Osteocyte (in vitro differentiated cells): Measurements from ENCODE around the gene TP53BP2. TPM values are rescaled to one million over a fixed set of nuclear protein-coding genes. Genes with fewer than 3 reads are reported as not detected.

Source experiments
- DNase-seq: peaks from one replicate; pipeline ENCODE4 v3.0.0; 2021; ENCODE audit warnings: mixed read lengths; ENCODE audit not compliant: unreplicated experiment; ENCODE audit errors: extremely low spot score
- H3K27ac Mint-ChIP-seq: one replicate; pipeline ENCODE4 v1.8.0; 2021; ENCODE audit warnings: mild to moderate bottlenecking, mixed read lengths; ENCODE audit not compliant: unreplicated experiment
- H3K27me3 Mint-ChIP-seq: one replicate; pipeline ENCODE4 v1.8.0; 2021; ENCODE audit warnings: mixed read lengths; ENCODE audit not compliant: unreplicated experiment
- H3K36me3 Mint-ChIP-seq: one replicate; pipeline ENCODE4 v1.8.0; 2021; ENCODE audit warnings: mixed read lengths; ENCODE audit not compliant: unreplicated experiment
- H3K4me1 Mint-ChIP-seq: one replicate; pipeline ENCODE4 v1.8.0; 2021; ENCODE audit warnings: mixed read lengths; ENCODE audit not compliant: unreplicated experiment
- H3K4me3 Mint-ChIP-seq: one replicate; pipeline ENCODE4 v1.8.0; 2021; ENCODE audit warnings: mild to moderate bottlenecking, moderate library complexity, mixed read lengths; ENCODE audit not compliant: unreplicated experiment
- H3K9me3 Mint-ChIP-seq: one replicate; pipeline ENCODE4 v1.8.0; 2021; ENCODE audit warnings: mixed read lengths; ENCODE audit not compliant: unreplicated experiment
- total RNA-seq: library from RNA; stranded (reverse); gene quantifications from 2 replicates; pipeline ENCODE4 v1.2.1, GENCODE V29; 2021
- TF ChIP-seq, protein P1 (sequence below): fragments of 200-600 bp; sonication (generic); IDR thresholded peaks from 2 replicates; pipeline ENCODE4 v1.5.0; 2021; ENCODE audit warnings: antibody characterized with exemption, mild to moderate bottlenecking, moderate library complexity

Gene TP53BP2
- total RNA-seq, 1 donor from 2014 or later = 58.7 TPM

DNA sequence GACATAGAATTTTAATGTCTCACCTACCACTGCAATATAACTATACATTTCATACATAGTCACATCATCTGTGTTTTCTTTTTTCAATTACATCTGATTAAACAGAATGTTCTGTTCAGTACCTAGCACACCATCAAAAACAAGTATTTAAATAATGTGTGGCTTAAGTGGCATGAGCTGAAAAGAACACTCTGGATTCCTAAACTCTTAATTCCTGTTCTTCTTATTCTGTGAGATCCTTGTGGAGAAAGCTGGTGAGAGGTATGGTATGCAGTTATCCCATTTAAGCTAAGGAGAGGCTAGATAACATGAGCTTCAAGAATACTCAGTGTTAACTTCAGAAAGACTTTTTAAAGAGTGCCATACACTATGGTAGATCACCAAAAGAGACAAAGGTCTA lies 5.5 kb downstream of the TP53BP2 start:
- Mint-ChIP-seq H3K9me3 (no peaks in the 10 kb centered on the region), H3K36me3 (no peaks in the 10 kb centered on the region), H3K27ac (peak overlapping the region; percentile 15), H3K27me3 (no peaks in the 10 kb centered on the region), H3K4me3 (no peak overlapping the region), H3K4me1 (peaks cover 53% of the 10 kb centered on the region)
- no peak for DNase-seq
- TF ChIP-seq, protein P1, sequence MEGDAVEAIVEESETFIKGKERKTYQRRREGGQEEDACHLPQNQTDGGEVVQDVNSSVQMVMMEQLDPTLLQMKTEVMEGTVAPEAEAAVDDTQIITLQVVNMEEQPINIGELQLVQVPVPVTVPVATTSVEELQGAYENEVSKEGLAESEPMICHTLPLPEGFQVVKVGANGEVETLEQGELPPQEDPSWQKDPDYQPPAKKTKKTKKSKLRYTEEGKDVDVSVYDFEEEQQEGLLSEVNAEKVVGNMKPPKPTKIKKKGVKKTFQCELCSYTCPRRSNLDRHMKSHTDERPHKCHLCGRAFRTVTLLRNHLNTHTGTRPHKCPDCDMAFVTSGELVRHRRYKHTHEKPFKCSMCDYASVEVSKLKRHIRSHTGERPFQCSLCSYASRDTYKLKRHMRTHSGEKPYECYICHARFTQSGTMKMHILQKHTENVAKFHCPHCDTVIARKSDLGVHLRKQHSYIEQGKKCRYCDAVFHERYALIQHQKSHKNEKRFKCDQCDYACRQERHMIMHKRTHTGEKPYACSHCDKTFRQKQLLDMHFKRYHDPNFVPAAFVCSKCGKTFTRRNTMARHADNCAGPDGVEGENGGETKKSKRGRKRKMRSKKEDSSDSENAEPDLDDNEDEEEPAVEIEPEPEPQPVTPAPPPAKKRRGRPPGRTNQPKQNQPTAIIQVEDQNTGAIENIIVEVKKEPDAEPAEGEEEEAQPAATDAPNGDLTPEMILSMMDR = no peak

DNA sequence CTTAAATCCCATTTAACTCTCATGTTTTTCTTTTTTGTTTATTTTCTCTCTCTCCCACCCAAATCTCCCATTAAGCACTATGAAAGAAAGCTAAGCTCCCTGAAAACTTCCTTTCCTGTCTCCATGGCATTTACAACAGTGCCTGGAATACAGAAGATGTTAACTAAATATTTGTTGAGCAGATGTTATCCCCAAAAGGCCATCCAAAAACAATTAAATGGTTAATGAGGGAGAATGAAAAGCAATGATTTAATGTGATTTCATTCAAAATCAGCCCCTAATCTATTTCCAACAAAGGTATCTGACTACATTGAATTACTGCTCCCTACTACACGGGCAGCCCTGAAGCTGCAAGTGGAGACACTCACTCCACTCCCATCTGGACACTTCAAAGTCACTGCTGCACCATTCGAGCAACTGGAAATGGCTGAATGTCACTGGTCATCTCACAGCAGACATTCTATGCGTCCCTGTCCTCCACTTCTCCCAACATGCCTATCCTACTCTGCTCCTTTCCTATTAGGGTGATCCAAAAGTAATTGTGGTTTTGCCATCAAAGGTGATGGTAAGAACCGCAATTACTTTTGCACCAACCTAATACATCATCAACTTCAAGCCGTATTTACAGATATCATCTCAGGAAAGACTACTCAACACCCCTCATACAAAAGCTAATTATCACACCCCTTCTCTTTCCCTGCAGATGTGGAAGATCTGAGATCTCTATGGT lies 7.5 kb downstream of the TP53BP2 start:
- TF ChIP-seq, protein P1 = no peak
- H3K27me3 Mint-ChIP-seq = no peaks in the 10 kb centered on the region
- no peaks in the 10 kb centered on the region for H3K9me3 Mint-ChIP-seq
- H3K4me3 Mint-ChIP-seq = no peak overlapping the region
- H3K36me3 Mint-ChIP-seq = no peaks in the 10 kb centered on the region
- DNase-seq = no peak
- peaks cover 46% of the 10 kb centered on the region for H3K4me1 Mint-ChIP-seq
- peak overlapping the region; percentile 70 for H3K27ac Mint-ChIP-seq

DNA sequence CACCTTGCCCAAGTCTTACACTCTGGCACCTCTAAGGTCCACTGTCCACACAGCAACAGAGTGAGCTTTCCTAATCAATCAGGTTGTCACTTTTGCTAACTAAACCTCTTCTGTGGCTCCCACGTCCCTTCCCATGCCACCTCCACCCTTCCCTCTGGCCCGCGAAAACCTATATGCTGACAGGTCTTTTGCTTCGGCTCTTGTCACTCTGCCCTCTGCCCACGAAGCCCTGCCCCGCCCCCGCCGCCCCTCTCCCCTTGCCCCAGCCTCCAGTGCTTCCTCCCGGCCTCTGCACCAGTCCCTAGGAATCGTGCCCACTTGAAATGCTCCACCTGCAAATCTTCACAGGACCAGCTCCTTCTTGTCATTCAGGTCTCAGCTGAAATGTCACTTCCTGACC lies 8.1 kb downstream of the TP53BP2 start:
- peaks cover 47% of the 10 kb centered on the region for H3K4me1 Mint-ChIP-seq
- no peaks in the 10 kb centered on the region for H3K27me3 Mint-ChIP-seq
- no peak overlapping the region for H3K4me3 Mint-ChIP-seq
- H3K36me3 Mint-ChIP-seq = no peaks in the 10 kb centered on the region
- DNase-seq = no peak
- H3K9me3 Mint-ChIP-seq = no peaks in the 10 kb centered on the region
- peak overlapping the region; percentile 70 for H3K27ac Mint-ChIP-seq
- TF ChIP-seq, protein P1 = no peak

DNA sequence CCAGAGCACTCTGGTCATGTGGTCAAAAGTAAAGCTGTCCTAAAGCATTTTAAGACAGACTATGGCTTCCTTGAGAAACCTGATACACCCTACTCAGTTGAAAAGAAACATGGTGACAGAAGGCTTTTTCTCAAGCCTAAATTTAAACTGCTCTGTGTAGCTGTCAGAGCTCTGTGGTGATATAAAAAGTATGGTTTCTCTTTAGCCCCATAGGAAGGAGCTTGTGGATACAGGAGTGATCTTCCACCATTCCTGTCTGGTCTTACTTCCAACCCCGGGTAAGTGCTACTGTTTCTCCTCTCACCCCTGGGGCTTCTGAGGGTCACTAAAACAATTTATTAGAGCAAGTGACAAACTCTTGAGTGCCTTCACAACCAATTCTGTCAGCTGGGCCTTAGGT lies 8.5 kb downstream of the TP53BP2 start:
- no peak overlapping the region for H3K27ac Mint-ChIP-seq
- no peak for DNase-seq

DNA sequence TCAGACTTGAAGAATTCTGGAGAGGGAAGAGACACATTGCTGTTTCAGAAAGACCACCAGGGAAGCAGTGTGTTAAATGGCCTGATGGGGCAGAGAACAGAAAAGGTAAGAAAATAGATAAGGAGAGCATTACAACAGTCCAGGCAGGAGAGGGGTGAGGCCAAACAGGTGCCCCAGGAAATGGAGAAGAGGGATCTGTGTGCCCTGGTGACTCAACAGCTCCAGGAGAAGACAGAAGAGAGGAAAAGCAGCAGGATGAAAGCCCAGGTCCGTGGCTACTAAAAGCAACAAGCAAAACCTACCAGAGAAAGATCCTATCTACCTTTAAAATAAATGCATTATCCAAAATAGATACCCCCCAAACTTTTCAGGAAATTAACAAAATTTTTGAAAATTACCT lies 9.2 kb downstream of the TP53BP2 start:
- H3K4me1 Mint-ChIP-seq = peaks cover 49% of the 10 kb centered on the region

More for the DNA sequence above, 8.5 kb downstream of the TP53BP2 start:
- H3K36me3 Mint-ChIP-seq = no peaks in the 10 kb centered on the region
- TF ChIP-seq, protein P1 = no peak
- H3K4me3 Mint-ChIP-seq = no peak overlapping the region
- no peaks in the 10 kb centered on the region for H3K9me3 Mint-ChIP-seq
- peaks cover 47% of the 10 kb centered on the region for H3K4me1 Mint-ChIP-seq
- no peaks in the 10 kb centered on the region for H3K27me3 Mint-ChIP-seq

More for the DNA sequence above, 9.2 kb downstream of the TP53BP2 start:
- Mint-ChIP-seq H3K4me3 (no peak overlapping the region), H3K36me3 (no peaks in the 10 kb centered on the region), H3K27me3 (no peaks in the 10 kb centered on the region), H3K27ac (no peak overlapping the region), H3K9me3 (no peaks in the 10 kb centered on the region)
- DNase-seq = no peak
- TF ChIP-seq, protein P1 = no peak
